Upper lobe of left lung (tissue), 6 donors: ENCODE data around the gene PML. TPM values are rescaled to one million over a fixed set of nuclear protein-coding genes. Genes with fewer than 3 reads are reported as not detected.
"Not testable (repeated sequence)": the region's sequence is repeated elsewhere in the genome, so short reads cannot be mapped to it uniquely, and the experiment has no call there.

Experiments used
- ATAC-seq, 2 donors: fragments of 200-7000 bp; cut with Tn5 transposase; one replicate each; pipeline ENCODE4 v1.9.1; 2022; ENCODE audit warnings: mild to moderate bottlenecking in 2 of 2, moderate library complexity in 2 of 2; ENCODE audit not compliant: low FRiP score in 2 of 2
- DNase-seq, 2 donors: peaks; one replicate each; pipeline ENCODE4 v3.0.0-alpha.2; 2019 to 2020
- H3K27ac ChIP-seq, 4 donors: fragments of 200-600 bp; sonication (generic); one replicate each; pipeline ENCODE4 v1.5.1; 2016 to 2019
- H3K27me3 ChIP-seq, 4 donors: fragments of 200-600 bp; sonication (generic); one replicate each; pipeline ENCODE4 v1.5.1; 2017 to 2019
- H3K36me3 ChIP-seq, 4 donors: fragments of 200-600 bp; sonication (generic); one replicate each; pipeline ENCODE4 v1.5.1; 2016 to 2019
- H3K4me1 ChIP-seq, 4 donors: fragments of 200-600 bp; sonication (generic); one replicate each; pipeline ENCODE4 v1.5.1; 2018 to 2019
- H3K4me3 ChIP-seq, 4 donors: fragments of 200-600 bp; sonication (generic); one replicate each; pipeline ENCODE4 v1.5.1; 2017 to 2019; ENCODE audit warnings: mild to moderate bottlenecking in 2 of 4, moderate library complexity in 1 of 4
- H3K9me3 ChIP-seq, 4 donors: fragments of 200-600 bp; sonication (generic); one replicate each; pipeline ENCODE4 v1.5.1; 2018 to 2019
- CTCF ChIP-seq, 6 experiments: fragments of 450-650 bp in 4 of 6; fragments of 200-600 bp in 2 of 6; sonication (generic) in 2 of 6; IDR thresholded peaks; one replicate each; pipeline ENCODE4 v1.5.1; 2016 to 2019; ENCODE audit warnings: antibody characterized with exemption in 6 of 6
- EP300 ChIP-seq, 4 donors: sonication (generic); formaldehyde crosslinking; IDR thresholded peaks; one replicate each; pipeline ENCODE4 v1.5.1; 2017; ENCODE audit warnings: antibody characterized with exemption in 4 of 4, control low read depth in 2 of 4
- POLR2A ChIP-seq, 4 donors: fragments of 450-650 bp; IDR thresholded peaks; one replicate each; pipeline ENCODE4 v1.5.1; 2016 to 2017; ENCODE audit warnings: antibody characterized with exemption in 4 of 4, mild to moderate bottlenecking in 2 of 4
- POLR2AphosphoS5 ChIP-seq, 2 donors: sonication (generic); formaldehyde crosslinking; IDR thresholded peaks; one replicate each; pipeline ENCODE4 v1.5.1; 2017; ENCODE audit warnings: antibody characterized with exemption in 2 of 2
- WGBS, 2 donors: methylation state at CpG; one replicate each; pipeline ENCODE4 v1.1.5; 2017 to 2018; 5-methylcytosine and 5-hydroxymethylcytosine counted together
- total RNA-seq, 6 donors: library from RNA; depleted of rRNA in 4 of 6; stranded (reverse); fragments of >200 nt in 4 of 6; gene quantifications; one replicate each; pipeline versions ENCODE4 v1.1.0 to v1.2.1, GENCODE V29; 2016 to 2021
- donor health status: DM: no; HTN: no; CAD: no; lungs with moderate emphysema.
- donor health status: DM: no; HTN: yes; CAD: no; lungs with severe emphysema.

The PML gene
- total RNA-seq, 6 donors from 2014 or later, result 63.1 to 247 (median 92.9) TPM

GRCh38 chr15:73957785-73958184, 36.7 kb upstream of the PML start:
- ATAC-seq (no peak), DNase-seq (no peak)
- Histone ChIP-seq H3K4me3 (no peak overlapping the region), H3K27ac (no peak overlapping the region), H3K36me3 (no peaks in the 10 kb centered on the region), H3K27me3 (no peaks in the 10 kb centered on the region), H3K9me3 (no peaks in the 10 kb centered on the region), H3K4me1 (peaks cover 0 to 7% (median 0%) of the 10 kb centered on the region in 4 donors)
- TF ChIP-seq POLR2A (IDR thresholded peaks at IDR 0.05) (no peak), POLR2AphosphoS5 (IDR thresholded peaks at IDR 0.05) (no peak), EP300 (IDR thresholded peaks at IDR 0.05) (no peak)
- 87 to 93% methylated on average over 2 of the region's 2 CpGs for WGBS, 2 donors

- no peaks in the 10 kb centered on the region for H3K9me3 ChIP-seq
- DNase-seq (no peak), ATAC-seq (no peak)
- TF ChIP-seq POLR2AphosphoS5 (IDR thresholded peaks at IDR 0.05), result no peak
- H3K36me3 ChIP-seq, result no peaks in the 10 kb centered on the region
- H3K4me3 ChIP-seq, result no peak overlapping the region
- no peaks in the 10 kb centered on the region for H3K27me3 ChIP-seq
- no peak overlapping the region for H3K27ac ChIP-seq
- H3K4me1 ChIP-seq, result peaks cover 0 to 7% (median 0%) of the 10 kb centered on the region in 4 donors
- 42 to 43% methylated on average over 8 of the region's 8 CpGs for WGBS, 2 donors
Measured at GRCh38 chr15:73959012-73959581, 35.4 kb upstream of the PML start.

- no peak for ATAC-seq
- Histone ChIP-seq H3K36me3 (no peaks in the 10 kb centered on the region), H3K4me1 (peaks cover under 1 to 11% (median 1%) of the 10 kb centered on the region in 4 donors), H3K4me3 (no peak overlapping the region), H3K27me3 (no peaks in the 10 kb centered on the region), H3K9me3 (no peaks in the 10 kb centered on the region), H3K27ac (no peak overlapping the region)
- 84 to 91% methylated on average over 6 of the region's 6 CpGs for WGBS, 2 donors
- TF ChIP-seq EP300 (IDR thresholded peaks at IDR 0.05) (no peak), POLR2AphosphoS5 (IDR thresholded peaks at IDR 0.05) (no peak), POLR2A (IDR thresholded peaks at IDR 0.05) (no peak), CTCF (IDR thresholded peaks at IDR 0.05) (no peak)
- peak in 1 of 2 donors; percentile 10 for DNase-seq
Measured at GRCh38 chr15:73959801-73960200, 34.7 kb upstream of the PML start.

GRCh38 chr15:73960472-73961070, 33.9 kb upstream of the PML start:
- WGBS, 2 donors, result 84 to 85% methylated on average over 7 of the region's 7 CpGs
- H3K4me3 ChIP-seq, H3K27ac ChIP-seq, DNase-seq, H3K27me3 ChIP-seq, H3K9me3 ChIP-seq, H3K36me3 ChIP-seq, ATAC-seq: not testable (repeated sequence)
- H3K4me1 ChIP-seq, result peaks cover 5 to 14% (median 7%) of the 10 kb centered on the region in 4 donors

DNA sequence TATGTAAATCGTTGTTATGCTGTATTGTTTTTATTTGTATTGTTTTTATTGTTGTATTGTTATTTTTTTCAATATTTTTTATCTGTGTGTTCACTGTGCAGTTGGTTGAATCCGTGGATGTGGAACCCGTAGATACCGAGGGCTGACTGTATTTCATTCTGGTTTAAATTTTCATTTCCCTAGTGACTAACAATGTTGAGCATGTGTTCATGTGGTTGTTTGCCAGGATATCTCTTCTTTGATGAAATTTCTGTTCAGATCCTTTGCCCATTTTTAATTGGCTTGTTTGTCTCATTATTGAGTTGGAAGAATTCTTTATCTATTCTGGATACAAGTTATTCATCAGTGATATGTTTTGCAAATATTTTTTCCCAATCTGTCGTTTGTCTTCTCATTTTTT, 32.1 kb upstream of the PML start:
- no peaks in the 10 kb centered on the region for H3K27me3 ChIP-seq
- H3K4me1 ChIP-seq, result peaks cover 5 to 8% (median 7%) of the 10 kb centered on the region in 4 donors
- no peaks in the 10 kb centered on the region for H3K9me3 ChIP-seq
- DNase-seq (no peak), ATAC-seq (no peak)
- TF ChIP-seq CTCF (IDR thresholded peaks at IDR 0.05), result no peak
- TF ChIP-seq EP300 (IDR thresholded peaks at IDR 0.05), result no peak
- TF ChIP-seq POLR2AphosphoS5 (IDR thresholded peaks at IDR 0.05), result no peak
- TF ChIP-seq POLR2A (IDR thresholded peaks at IDR 0.05), result no peak
- 76% methylated on average over 5 of the region's 5 CpGs for WGBS, 2 donors
- no peaks in the 10 kb centered on the region for H3K36me3 ChIP-seq
- no peak overlapping the region for H3K4me3 ChIP-seq
- no peak overlapping the region for H3K27ac ChIP-seq

DNA sequence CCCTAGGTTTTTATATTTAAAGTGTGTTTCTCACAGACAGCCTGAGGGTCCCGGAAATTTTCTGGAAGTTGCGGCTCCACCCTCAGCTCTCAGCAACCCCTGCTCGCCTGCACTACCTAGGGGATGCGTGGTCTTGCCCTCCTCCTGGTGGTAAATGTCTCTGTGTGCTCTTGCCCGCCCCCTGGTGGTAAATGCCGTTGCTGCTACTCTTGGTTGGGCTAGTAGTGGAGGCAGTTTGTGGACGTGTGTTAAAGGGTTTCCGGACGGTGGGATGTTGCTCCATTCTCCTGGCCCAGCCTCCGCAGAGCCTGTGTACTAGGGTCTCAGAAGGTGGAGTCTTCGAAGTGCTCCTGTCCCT, 29.8 kb upstream of the PML start:
- ATAC-seq (peak; percentile 89 to 94), DNase-seq (peak in 1 of 2 donors; percentile 79)
- WGBS, 2 donors, result 4 to 7% methylated on average over 11 of the region's 11 CpGs
- Histone ChIP-seq H3K27ac (peak overlapping the region in 1 of 4 donors; percentile 15), H3K4me1 (peaks cover 5 to 8% (median 7%) of the 10 kb centered on the region in 4 donors), H3K27me3 (no peaks in the 10 kb centered on the region), H3K9me3 (no peaks in the 10 kb centered on the region), H3K36me3 (no peaks in the 10 kb centered on the region), H3K4me3 (peak overlapping the region in 1 of 4 donors; percentile 23)
- no peak for TF ChIP-seq EP300 (IDR thresholded peaks at IDR 0.05)
- TF ChIP-seq CTCF (IDR thresholded peaks at IDR 0.05), result peak; percentile 89 to 95 (median 90)
